TTC549 (cell line): ENCODE results near the gene SYPL1.

Experiments used
- FAIRE-seq: peaks from 2 replicates; lab custom pipeline; 2012; peaks lifted over from hg19 to GRCh38; lab: Jason Lieb, UNC

The SYPL1 gene

GRCh38 chr7:106121189-106121810 lies 9.2 kb upstream of the SYPL1 start:
- FAIRE-seq, result no peak

GRCh38 chr7:106120500-106120899 lies 8.4 kb upstream of the SYPL1 start:
- FAIRE-seq, result no peak

GRCh38 chr7:106119719-106120118 lies 7.6 kb upstream of the SYPL1 start:
- FAIRE-seq, result no peak

GRCh38 chr7:106117786-106118544 lies 5.9 kb upstream of the SYPL1 start:
- FAIRE-seq, result no peak

GRCh38 chr7:106116161-106116704 lies 4.1 kb upstream of the SYPL1 start:
- FAIRE-seq, result no peak

- no peak for FAIRE-seq
Measured at GRCh38 chr7:106114716-106115383, 2.7 kb upstream of the SYPL1 start.

GRCh38 chr7:106112972-106113421 lies 885 bp upstream of the SYPL1 start:
- no peak for FAIRE-seq

GRCh38 chr7:106111655-106112117 lies 426 bp downstream of the SYPL1 start:
- FAIRE-seq, result no peak

GRCh38 chr7:106110885-106111654 lies 1.0 kb downstream of the SYPL1 start:
- FAIRE-seq, result no peak

GRCh38 chr7:106110238-106110560 lies 1.9 kb downstream of the SYPL1 start:
- no peak for FAIRE-seq

GRCh38 chr7:106109521-106110237 lies 2.4 kb downstream of the SYPL1 start:
- no peak for FAIRE-seq

GRCh38 chr7:106108991-106109390 lies 3.1 kb downstream of the SYPL1 start:
- no peak for FAIRE-seq

- FAIRE-seq, result no peak
Measured at GRCh38 chr7:106104721-106105260, 7.3 kb downstream of the SYPL1 start.

GRCh38 chr7:106102387-106102966 lies 9.6 kb downstream of the SYPL1 start:
- no peak for FAIRE-seq

GRCh38 chr7:106101726-106102125 lies 10.4 kb downstream of the SYPL1 start:
- FAIRE-seq, result no peak

GRCh38 chr7:106100863-106101629 lies 11.1 kb downstream of the SYPL1 start:
- FAIRE-seq, result no peak

- FAIRE-seq, result no peak
Measured at GRCh38 chr7:106099539-106099938, 12.6 kb downstream of the SYPL1 start.

GRCh38 chr7:106098889-106099288 lies 13.2 kb downstream of the SYPL1 start:
- FAIRE-seq, result no peak

GRCh38 chr7:106095634-106096033 lies 16.5 kb downstream of the SYPL1 start:
- no peak for FAIRE-seq

- FAIRE-seq, result no peak
Measured at GRCh38 chr7:106094780-106095179, 17.3 kb downstream of the SYPL1 start.
